PC-9 (cell line): ENCODE measurements around the gene FAM131B. TPM values are rescaled to one million over a fixed set of nuclear protein-coding genes. Genes with fewer than 3 reads are reported as not detected.

Experiments
- BruUV-seq: library from RNA; stranded (reverse); fragments of 400-500 nt; replicated peaks from 2 replicates; lab custom pipeline; 2021; lab: Mats Ljungman, UMichigan
- CTCF ChIA-PET: fragments of 300-600 bp; sonication (Branson Sonifier 250); formaldehyde crosslinking; loops from one replicate; lab custom pipeline; 2022; ENCODE audit warnings: antibody characterized with exemption; lab: Charles Lee
- POLR2A ChIA-PET: fragments of 300-600 bp; sonication (Branson Sonifier 250); formaldehyde crosslinking; loops from one replicate; lab custom pipeline; 2022; ENCODE audit warnings: antibody characterized with exemption; ENCODE audit not compliant: unreplicated experiment; lab: Charles Lee
- DNase-seq, 2 experiments: peaks; one replicate each; pipeline versions ENCODE4 v3.0.0 to v3.0.0-alpha.2; 2015 to 2022; ENCODE audit warnings: mixed read lengths in 1 of 2
- H2AFZ ChIP-seq: fragments of 200-600 bp; sonication (generic); 2 replicates; pipeline ENCODE4 v1.8.1; 2017; ENCODE audit warnings: antibody characterized with exemption
- H3F3A ChIP-seq: fragments of 200-600 bp; sonication (generic); 2 replicates; pipeline ENCODE4 v1.8.1; 2017; ENCODE audit warnings: antibody characterized with exemption, mild to moderate bottlenecking, low read depth; ENCODE audit not compliant: insufficient read depth
- H3K27ac ChIP-seq: fragments of 200-600 bp; sonication (generic); 2 replicates; pipeline ENCODE4 v1.6.1; 2016; ENCODE audit warnings: mixed run types
- H3K27me3 ChIP-seq: fragments of 200-600 bp; sonication (generic); 2 replicates; pipeline ENCODE4 v1.6.1; 2016; ENCODE audit warnings: low read depth, mixed run types; ENCODE audit not compliant: insufficient read depth
- H3K36me3 ChIP-seq: fragments of 200-600 bp; sonication (generic); 2 replicates; pipeline ENCODE4 v1.6.1; 2016; ENCODE audit warnings: low read depth, mixed run types
- H3K4me1 ChIP-seq: fragments of 200-600 bp; sonication (generic); replicated peaks from 2 replicates; pipeline ENCODE4 v1.6.1; 2016; ENCODE audit warnings: mixed run types; ENCODE audit not compliant: insufficient read depth
- H3K4me2 ChIP-seq: fragments of 200-600 bp; sonication (generic); 2 replicates; pipeline ENCODE4 v1.6.1; 2017; ENCODE audit warnings: mixed run types
- H3K4me3 ChIP-seq: fragments of 200-600 bp; sonication (generic); 2 replicates; pipeline ENCODE4 v1.6.1; 2016; ENCODE audit warnings: mixed run types
- H3K79me2 ChIP-seq: fragments of 200-600 bp; sonication (generic); 2 replicates; pipeline ENCODE4 v1.6.1; 2017; ENCODE audit warnings: low read depth, mixed run types
- H3K9me2 ChIP-seq: fragments of 200-600 bp; sonication (generic); 2 replicates; pipeline ENCODE4 v1.8.1; 2017; ENCODE audit warnings: mild to moderate bottlenecking; ENCODE audit not compliant: insufficient read depth
- H3K9me3 ChIP-seq: fragments of 200-600 bp; sonication (generic); 2 replicates; pipeline ENCODE4 v1.8.1; 2016; ENCODE audit warnings: low read depth; ENCODE audit not compliant: insufficient read depth
- H4K20me1 ChIP-seq: fragments of 200-600 bp; sonication (generic); 2 replicates; pipeline ENCODE4 v1.8.1; 2017; ENCODE audit not compliant: insufficient read depth
- CTCF ChIP-seq: fragments of 200-600 bp; sonication (generic); conservative IDR thresholded peaks from 2 replicates; pipeline ENCODE4 v1.6.1; 2017; ENCODE audit warnings: mixed run types, antibody characterized with exemption, mild to moderate bottlenecking, moderate library complexity
- EZH2 ChIP-seq: fragments of 200-600 bp; sonication (generic); IDR thresholded peaks from 2 replicates; pipeline ENCODE4 v1.8.0; 2017; ENCODE audit warnings: antibody characterized with exemption, low read depth
- intact Hi-C: fragments of 100-400 bp; cut with micrococcal nuclease; formaldehyde crosslinking; loops from one replicate; pipeline ENCODE4 v1.10.0; 2022; ENCODE audit not compliant: unreplicated experiment
- total RNA-seq: library from RNA; stranded (reverse); gene quantifications from 2 replicates; pipeline ENCODE4 v1.2.3, GENCODE V29; 2021

The FAM131B gene
- total RNA-seq, 1 experiment from 2014 or later: 0.65 TPM

- H3K36me3 ChIP-seq: no peaks in the 10 kb centered on the region
- no peak overlapping the region for H2AFZ ChIP-seq
- CTCF ChIA-PET: no interaction called here
- TF ChIP-seq CTCF (no peak), EZH2 (no peak)
- H3K9me2 ChIP-seq: no peaks in the 10 kb centered on the region
- H4K20me1 ChIP-seq: no peaks in the 10 kb centered on the region
- H3K27ac ChIP-seq: no peak overlapping the region
- POLR2A ChIA-PET: no interaction called here
- H3K4me3 ChIP-seq: no peak overlapping the region
- no peaks in the 10 kb centered on the region for H3K9me3 ChIP-seq
- peaks cover 23% of the 10 kb centered on the region for H3K4me1 ChIP-seq
- DNase-seq: no peak
- H3K4me2 ChIP-seq: no peak overlapping the region
- no peaks in the 10 kb centered on the region for H3K27me3 ChIP-seq
- peaks cover 24% of the 10 kb centered on the region for H3K79me2 ChIP-seq
- H3F3A ChIP-seq: peaks cover 4% of the 10 kb centered on the region; the same call in 1 of the 2 replicates
- no TSS peak for BruUV-seq
- intact Hi-C loops: no loop called here
Measured at GRCh38 chr7:143410521-143411004, 48.0 kb upstream of the FAM131B start.

GRCh38 chr7:143408686-143409561 is 46.4 kb upstream of the FAM131B start, which contains the start of gene EPHA1:
EPHA1 (minus strand) TSS chr7:143408856; CDS start chr7:143408805, 51 bp downstream.
- Histone ChIP-seq H3K4me2 (peak within 1 kb of the TSS; percentile 98), H3K9me3 (no peaks in the 10 kb centered on the region), H4K20me1 (no peaks in the 10 kb centered on the region), H3K9me2 (no peaks in the 10 kb centered on the region), H3K36me3 (no peaks in the 10 kb centered on the region), H3K4me3 (peak within 1 kb of the TSS; percentile 96), H3K4me1 (peaks cover 23% of the 10 kb centered on the region), H3K79me2 (peaks cover 25% of the 10 kb centered on the region), H3K27ac (peak within 1 kb of the TSS; percentile 33), H3K27me3 (no peaks in the 10 kb centered on the region), H2AFZ (peak within 1 kb of the TSS; percentile 96), H3F3A (peaks cover 9% of the 10 kb centered on the region; the same call in 1 of the 2 replicates)
- intact Hi-C loops: loop anchor here (2.0 to 5.0 kb wide), 4 partner anchors 88 to 192 kb away; partner anchors contain the start of gene CASP2
- no TSS peak for BruUV-seq
- peak; percentile 83 for TF ChIP-seq CTCF
- no peak for TF ChIP-seq EZH2
- DNase-seq: peak; percentile 76 to 89
- POLR2A ChIA-PET: no interaction called here
- CTCF ChIA-PET: interaction anchor here (0.5 to 0.8 kb wide), 4 partner anchors 27 to 595 kb away, joined by 3 to 8 read pairs (median 4); no protein-coding TSS in a partner anchor

GRCh38 chr7:143408252-143408685 is 45.8 kb upstream of the FAM131B start:
- peak overlapping the region; percentile 96 for H3K4me3 ChIP-seq
- H3K4me1 ChIP-seq: peaks cover 23% of the 10 kb centered on the region
- H3K4me2 ChIP-seq: peak overlapping the region; percentile 98
- H3K9me3 ChIP-seq: no peaks in the 10 kb centered on the region
- no TSS peak for BruUV-seq
- CTCF ChIA-PET: interaction anchor here (0.5 to 1.2 kb wide), 5 partner anchors 26 to 595 kb away, joined by 3 to 8 read pairs (median 4); no protein-coding TSS in a partner anchor
- POLR2A ChIA-PET: interaction anchor here (0.5 kb wide), 1 partner anchor 443 kb away, joined by 3 read pairs; no protein-coding TSS in a partner anchor
- peak overlapping the region; percentile 96 for H2AFZ ChIP-seq
- intact Hi-C loops: loop anchor here (2.0 to 5.0 kb wide), 4 partner anchors 87 to 191 kb away; partner anchors contain the start of gene CASP2
- H3K36me3 ChIP-seq: 0 out of 2 replicates have a peak, but pooled peaks cover 2% of the 10 kb centered on the region
- H3K9me2 ChIP-seq: no peaks in the 10 kb centered on the region
- TF ChIP-seq EZH2 (no peak), CTCF (no peak)
- peaks cover 9% of the 10 kb centered on the region; the same call in 1 of the 2 replicates for H3F3A ChIP-seq
- H4K20me1 ChIP-seq: no peaks in the 10 kb centered on the region
- no peaks in the 10 kb centered on the region for H3K27me3 ChIP-seq
- H3K27ac ChIP-seq: no peak overlapping the region
- no peak for DNase-seq
- peaks cover 25% of the 10 kb centered on the region for H3K79me2 ChIP-seq
